ENCODE results near the gene FRAS1. TPM values are rescaled to one million over a fixed set of nuclear protein-coding genes. Genes with fewer than 3 reads are reported as not detected.

Gene FRAS1
- total RNA-seq, 5 donors from 2014 or later (not counting 1 experiment from before 2014, with no cell fraction given): 0.23 to 0.39 (median 0.32) TPM; not detected in 2

- Histone ChIP-seq H3K27me3 (replicated peaks in 1 of 2; ENCODE audit: control insufficient read depth in 2 of 2, extremely low read depth in 1 of 2, insufficient read depth in 2 of 2, low read length in 1 of 2) (peaks cover 0 to 2% of the 10 kb centered on the region in 2 experiments), H3K27ac (ENCODE audit: low read length) (no peak overlapping the region), H3K4me1 (ENCODE audit: control insufficient read depth in 1 of 2, extremely low read depth in 1 of 2, insufficient read depth in 2 of 2, low read length in 2 of 2) (no peaks in the 10 kb centered on the region), H3K4me3 (ENCODE audit: control insufficient read depth in 1 of 2, extremely low read depth in 1 of 2, low read length in 1 of 2) (no peak overlapping the region), H3K9me3 (no peaks in the 10 kb centered on the region), H3K36me3 (ENCODE audit: control insufficient read depth in 2 of 2, extremely low read depth in 1 of 2, insufficient read depth in 1 of 2, low read length in 1 of 2) (no peaks in the 10 kb centered on the region)
- H3K9me3 Mint-ChIP-seq: no peaks in the 10 kb centered on the region
- peaks cover 8 to 12% of the 10 kb centered on the region in 2 donors for H3K27me3 Mint-ChIP-seq
- ChIA-PET CTCF (no interaction called here), POLR2A (no interaction called here)
- H3K4me1 Mint-ChIP-seq: no peaks in the 10 kb centered on the region
- H3K27ac Mint-ChIP-seq: no peak overlapping the region
- no peak overlapping the region for H3K4me3 Mint-ChIP-seq
- no peaks in the 10 kb centered on the region for H3K36me3 Mint-ChIP-seq
- ATAC-seq (replicated peaks in 1 of 4) (no peak), DNase-seq (no peak)
Observed at GRCh38 chr4:78033861-78034260, 23.3 kb upstream of the FRAS1 start.

GRCh38 chr4:78038704-78039103, 18.4 kb upstream of the FRAS1 start:
- ATAC-seq (replicated peaks in 1 of 4) (no peak), DNase-seq (no peak)
- H3K27ac Mint-ChIP-seq: no peak overlapping the region
- Histone ChIP-seq H3K4me1 (ENCODE audit: control insufficient read depth in 1 of 2, extremely low read depth in 1 of 2, insufficient read depth in 2 of 2, low read length in 2 of 2) (no peaks in the 10 kb centered on the region), H3K27ac (ENCODE audit: low read length) (no peak overlapping the region), H3K27me3 (replicated peaks in 1 of 2; ENCODE audit: control insufficient read depth in 2 of 2, extremely low read depth in 1 of 2, insufficient read depth in 2 of 2, low read length in 1 of 2) (no peaks in the 10 kb centered on the region), H3K9me3 (no peaks in the 10 kb centered on the region), H3K4me3 (ENCODE audit: control insufficient read depth in 1 of 2, extremely low read depth in 1 of 2, low read length in 1 of 2) (no peak overlapping the region), H3K36me3 (ENCODE audit: control insufficient read depth in 2 of 2, extremely low read depth in 1 of 2, insufficient read depth in 1 of 2, low read length in 1 of 2) (no peaks in the 10 kb centered on the region)
- H3K9me3 Mint-ChIP-seq: peaks cover 0 to 10% (median 4%) of the 10 kb centered on the region in 3 donors
- no peak overlapping the region for H3K4me3 Mint-ChIP-seq
- no peaks in the 10 kb centered on the region for H3K4me1 Mint-ChIP-seq
- peaks cover 0 to 3% of the 10 kb centered on the region in 2 donors for H3K27me3 Mint-ChIP-seq
- ChIA-PET POLR2A (no interaction called here), CTCF (no interaction called here)
- 100% methylated on average over 4 of the region's 5 CpGs for WGBS (ENCODE audit: insufficient coverage)
- H3K36me3 Mint-ChIP-seq: no peaks in the 10 kb centered on the region

GRCh38 chr4:78039678-78040077, 17.4 kb upstream of the FRAS1 start:
- 69% methylated on average over 1 of the region's 1 CpG for WGBS (ENCODE audit: insufficient coverage)
- no peaks in the 10 kb centered on the region for H3K27me3 ChIP-seq (replicated peaks in 1 of 2; ENCODE audit: control insufficient read depth in 2 of 2, extremely low read depth in 1 of 2, insufficient read depth in 2 of 2, low read length in 1 of 2)
- CTCF ChIA-PET: no interaction called here

GRCh38 chr4:78040431-78040830, 16.7 kb upstream of the FRAS1 start:
- Mint-ChIP-seq H3K4me3 (no peak overlapping the region), H3K4me1 (no peaks in the 10 kb centered on the region), H3K27ac (no peak overlapping the region), H3K9me3 (peaks cover 0 to 10% (median 4%) of the 10 kb centered on the region in 3 donors), H3K27me3 (no peaks in the 10 kb centered on the region), H3K36me3 (no peaks in the 10 kb centered on the region)
- ATAC-seq (replicated peaks in 1 of 4): no peak
- 100% methylated on average over 1 of the region's 1 CpG for WGBS (ENCODE audit: insufficient coverage)
- DNase-seq: no peak
- H3K4me1 ChIP-seq (ENCODE audit: control insufficient read depth in 1 of 2, extremely low read depth in 1 of 2, insufficient read depth in 2 of 2, low read length in 2 of 2): no peaks in the 10 kb centered on the region
- CTCF ChIA-PET: no interaction called here
- no peak overlapping the region for H3K4me3 ChIP-seq (ENCODE audit: control insufficient read depth in 1 of 2, extremely low read depth in 1 of 2, low read length in 1 of 2)
- no peaks in the 10 kb centered on the region for H3K36me3 ChIP-seq (ENCODE audit: control insufficient read depth in 2 of 2, extremely low read depth in 1 of 2, insufficient read depth in 1 of 2, low read length in 1 of 2)
- no peaks in the 10 kb centered on the region for H3K27me3 ChIP-seq (replicated peaks in 1 of 2; ENCODE audit: control insufficient read depth in 2 of 2, extremely low read depth in 1 of 2, insufficient read depth in 2 of 2, low read length in 1 of 2)
- no peak overlapping the region for H3K27ac ChIP-seq (ENCODE audit: low read length)
- no peaks in the 10 kb centered on the region for H3K9me3 ChIP-seq
- POLR2A ChIA-PET: no interaction called here

More at GRCh38 chr4:78039678-78040077, 17.4 kb upstream of the FRAS1 start:
- ATAC-seq (replicated peaks in 1 of 4) (no peak), DNase-seq (no peak)
- H3K4me1 Mint-ChIP-seq: no peaks in the 10 kb centered on the region
- no peak overlapping the region for H3K4me3 Mint-ChIP-seq
- Histone ChIP-seq H3K27ac (ENCODE audit: low read length) (no peak overlapping the region), H3K9me3 (no peaks in the 10 kb centered on the region), H3K4me1 (ENCODE audit: control insufficient read depth in 1 of 2, extremely low read depth in 1 of 2, insufficient read depth in 2 of 2, low read length in 2 of 2) (no peaks in the 10 kb centered on the region), H3K36me3 (ENCODE audit: control insufficient read depth in 2 of 2, extremely low read depth in 1 of 2, insufficient read depth in 1 of 2, low read length in 1 of 2) (no peaks in the 10 kb centered on the region), H3K4me3 (ENCODE audit: control insufficient read depth in 1 of 2, extremely low read depth in 1 of 2, low read length in 1 of 2) (no peak overlapping the region)
- H3K27me3 Mint-ChIP-seq: peaks cover 0 to 3% of the 10 kb centered on the region in 2 donors
- H3K27ac Mint-ChIP-seq: no peak overlapping the region
- H3K36me3 Mint-ChIP-seq: no peaks in the 10 kb centered on the region
- peaks cover 0 to 10% (median 4%) of the 10 kb centered on the region in 3 donors for H3K9me3 Mint-ChIP-seq
- POLR2A ChIA-PET: no interaction called here

- no peak for ATAC-seq (replicated peaks in 1 of 4)
- ChIA-PET POLR2A (no interaction called here), CTCF (no interaction called here)
- no peak overlapping the region for H3K27ac ChIP-seq (ENCODE audit: low read length)
- WGBS (ENCODE audit: insufficient coverage): 73% methylated on average over 1 of the region's 3 CpGs
- DNase-seq: no peak
- peaks cover 15 to 17% of the 10 kb centered on the region in 2 donors for H3K27me3 Mint-ChIP-seq
- H3K4me1 Mint-ChIP-seq: no peaks in the 10 kb centered on the region
- no peaks in the 10 kb centered on the region for H3K36me3 ChIP-seq (ENCODE audit: control insufficient read depth in 2 of 2, extremely low read depth in 1 of 2, insufficient read depth in 1 of 2, low read length in 1 of 2)
- peaks cover 0 to 3% (median 0%) of the 10 kb centered on the region in 3 donors for H3K9me3 Mint-ChIP-seq
- no peak overlapping the region for H3K4me3 Mint-ChIP-seq
- H3K27me3 ChIP-seq (replicated peaks in 1 of 2; ENCODE audit: control insufficient read depth in 2 of 2, extremely low read depth in 1 of 2, insufficient read depth in 2 of 2, low read length in 1 of 2): peaks cover 0 to 3% of the 10 kb centered on the region in 2 experiments
- H3K4me1 ChIP-seq (ENCODE audit: control insufficient read depth in 1 of 2, extremely low read depth in 1 of 2, insufficient read depth in 2 of 2, low read length in 2 of 2): no peaks in the 10 kb centered on the region
- H3K36me3 Mint-ChIP-seq: no peaks in the 10 kb centered on the region
- no peak overlapping the region for H3K4me3 ChIP-seq (ENCODE audit: control insufficient read depth in 1 of 2, extremely low read depth in 1 of 2, low read length in 1 of 2)
- no peak overlapping the region for H3K27ac Mint-ChIP-seq
- no peaks in the 10 kb centered on the region for H3K9me3 ChIP-seq
Observed at GRCh38 chr4:78047366-78047765, 9.8 kb upstream of the FRAS1 start.

GRCh38 chr4:78056265-78057129, 626 bp upstream of the FRAS1 start:
- CTCF ChIA-PET: interaction anchor here (0.6 to 1.0 kb wide), 3 partner anchors 10 to 1377 kb away, joined by 3 to 4 read pairs (median 3); no protein-coding TSS in a partner anchor
- peak; percentile 31 to 68 (median 66) for ATAC-seq (replicated peaks in 1 of 4)
- POLR2A ChIA-PET: no interaction called here
- H3K36me3 Mint-ChIP-seq: no peaks in the 10 kb centered on the region
- H3K27me3 Mint-ChIP-seq: peaks cover 55 to 71% of the 10 kb centered on the region in 2 donors
- peak overlapping the region; percentile 79 to 93 (median 79) for H3K4me3 Mint-ChIP-seq
- H3K9me3 ChIP-seq: no peaks in the 10 kb centered on the region
- peak overlapping the region; percentile 45 to 98 for H3K4me3 ChIP-seq (ENCODE audit: control insufficient read depth in 1 of 2, extremely low read depth in 1 of 2, low read length in 1 of 2)
- peaks cover 29 to 32% (median 31%) of the 10 kb centered on the region in 3 donors for H3K4me1 Mint-ChIP-seq
- no peaks in the 10 kb centered on the region for H3K36me3 ChIP-seq (ENCODE audit: control insufficient read depth in 2 of 2, extremely low read depth in 1 of 2, insufficient read depth in 1 of 2, low read length in 1 of 2)
- H3K4me1 ChIP-seq (ENCODE audit: control insufficient read depth in 1 of 2, extremely low read depth in 1 of 2, insufficient read depth in 2 of 2, low read length in 2 of 2): peaks cover 12 to 35% of the 10 kb centered on the region in 2 experiments
- H3K27ac ChIP-seq (ENCODE audit: low read length): no peak overlapping the region
- DNase-seq: peak in 12 of 35 experiments; percentile 9 to 32 (median 16)
- no peaks in the 10 kb centered on the region for H3K9me3 Mint-ChIP-seq
- H3K27ac Mint-ChIP-seq: peak overlapping the region in 1 of 2 donors; percentile 72
- 23% methylated on average over 20 of the region's 39 CpGs for WGBS (ENCODE audit: insufficient coverage)
- peaks cover 8 to 51% of the 10 kb centered on the region in 2 experiments for H3K27me3 ChIP-seq (replicated peaks in 1 of 2; ENCODE audit: control insufficient read depth in 2 of 2, extremely low read depth in 1 of 2, insufficient read depth in 2 of 2, low read length in 1 of 2)

All from T-cell (primary cell).